Breast epithelium (tissue), 4 donors: ENCODE results near the gene ICAM2. TPM values are rescaled to one million over a fixed set of nuclear protein-coding genes. Genes with fewer than 3 reads are reported as not detected.

ENCODE experiments used
- DNase-seq, 2 donors: peaks; one replicate each; pipeline ENCODE4 v3.0.0-alpha.2; 2019; ENCODE audit warnings: low spot score in 2 of 2
- H3K27ac ChIP-seq, 2 donors: fragments of 200-600 bp; sonication (generic) in 1 of 2; one replicate each; pipeline ENCODE4 v1.5.1; 2016 to 2019; ENCODE audit warnings: mild to moderate bottlenecking in 1 of 2
- H3K27me3 ChIP-seq, 2 donors: fragments of 200-600 bp; sonication (generic) in 1 of 2; one replicate each; pipeline versions ENCODE4 v1.5.1 to v1.6.0; 2017 to 2019; ENCODE audit warnings: control low read depth in 1 of 2, mild to moderate bottlenecking in 1 of 2
- H3K36me3 ChIP-seq: fragments of 200-600 bp; one replicate; pipeline ENCODE4 v1.5.1; 2019
- H3K4me1 ChIP-seq, 2 donors: fragments of 200-600 bp; sonication (generic); one replicate each; pipeline ENCODE4 v1.5.1; 2016 to 2019; ENCODE audit warnings: control low read depth in 1 of 2
- H3K4me3 ChIP-seq, 3 donors: fragments of 200-600 bp; sonication (generic); 1 replicate in 2 of 3; 2 replicates in 1 of 3; pipeline ENCODE4 v1.5.1; 2016 to 2019; ENCODE audit warnings: mild to moderate bottlenecking in 3 of 3, moderate library complexity in 2 of 3
- H3K9me3 ChIP-seq, 2 donors: fragments of 200-600 bp; sonication (generic) in 1 of 2; one replicate each; pipeline ENCODE4 v1.5.1; 2016 to 2019; ENCODE audit warnings: control low read depth in 1 of 2
- CTCF ChIP-seq, 3 donors: fragments of 450-650 bp; IDR thresholded peaks; one replicate each; pipeline ENCODE4 v1.5.1; 2016 to 2017; ENCODE audit warnings: antibody characterized with exemption in 3 of 3, mild to moderate bottlenecking in 3 of 3, moderate library complexity in 3 of 3
- POLR2A ChIP-seq: fragments of 450-650 bp; IDR thresholded peaks from one replicate; pipeline ENCODE4 v1.6.1; 2016; ENCODE audit warnings: antibody characterized with exemption, mild to moderate bottlenecking, moderate library complexity
- POLR2AphosphoS5 ChIP-seq, 3 donors: sonication (generic); formaldehyde crosslinking; IDR thresholded peaks; one replicate each; pipeline ENCODE4 v1.6.1; 2017; ENCODE audit warnings: antibody characterized with exemption in 3 of 3
- intact Hi-C: fragments of 100-400 bp; cut with DNase I; formaldehyde crosslinking; loops from one replicate; pipeline ENCODE4 v1.15.1; 2023; ENCODE audit warnings: low total_unique reads
- total RNA-seq, 3 donors: library from RNA; depleted of rRNA; stranded (reverse); fragments of >200 nt; gene quantifications; one replicate each; pipeline ENCODE4 v1.1.0, GENCODE V29; 2016

Gene ICAM2
- total RNA-seq, 3 donors from 2014 or later: 26.1 to 106 (median 32.2) TPM

GRCh38 chr17:64038331-64039105, 18.1 kb upstream of the ICAM2 start:
- no peak for DNase-seq
- no peak overlapping the region for H3K4me3 ChIP-seq
- no peaks in the 10 kb centered on the region for H3K4me1 ChIP-seq
- no peak overlapping the region for H3K27ac ChIP-seq
- intact Hi-C loops: no loop called here
- TF ChIP-seq POLR2AphosphoS5 (IDR thresholded peaks at IDR 0.05) (no peak), POLR2A (no peak), CTCF (IDR thresholded peaks at IDR 0.05) (no peak)
- H3K27me3 ChIP-seq: no peaks in the 10 kb centered on the region
- no peaks in the 10 kb centered on the region for H3K9me3 ChIP-seq
- H3K36me3 ChIP-seq: no peaks in the 10 kb centered on the region

GRCh38 chr17:64037802-64038201, 17.4 kb upstream of the ICAM2 start:
- Histone ChIP-seq H3K27me3 (no peaks in the 10 kb centered on the region), H3K4me3 (no peak overlapping the region), H3K9me3 (no peaks in the 10 kb centered on the region), H3K36me3 (no peaks in the 10 kb centered on the region), H3K4me1 (no peaks in the 10 kb centered on the region), H3K27ac (no peak overlapping the region)
- intact Hi-C loops: no loop called here
- no peak for DNase-seq
- no peak for TF ChIP-seq CTCF (IDR thresholded peaks at IDR 0.05)
- no peak for TF ChIP-seq POLR2A
- TF ChIP-seq POLR2AphosphoS5 (IDR thresholded peaks at IDR 0.05): no peak

- TF ChIP-seq POLR2A: no peak
- TF ChIP-seq CTCF (IDR thresholded peaks at IDR 0.05): no peak
- no peak for TF ChIP-seq POLR2AphosphoS5 (IDR thresholded peaks at IDR 0.05)
- no peak for DNase-seq
- intact Hi-C loops: no loop called here
These were observed 16.7 kb upstream of the ICAM2 start for GRCh38 chr17:64037180-64037579.

GRCh38 chr17:64036198-64036922, 15.9 kb upstream of the ICAM2 start:
- Histone ChIP-seq H3K36me3 (no peaks in the 10 kb centered on the region), H3K4me1 (no peaks in the 10 kb centered on the region), H3K27ac (no peak overlapping the region), H3K9me3 (no peaks in the 10 kb centered on the region), H3K27me3 (no peaks in the 10 kb centered on the region), H3K4me3 (no peak overlapping the region)
- TF ChIP-seq POLR2A: no peak
- TF ChIP-seq POLR2AphosphoS5 (IDR thresholded peaks at IDR 0.05): no peak
- no peak for TF ChIP-seq CTCF (IDR thresholded peaks at IDR 0.05)
- intact Hi-C loops: no loop called here
- DNase-seq: no peak

More at GRCh38 chr17:64037180-64037579, 16.7 kb upstream of the ICAM2 start:
- H3K27ac ChIP-seq: no peak overlapping the region
- no peak overlapping the region for H3K4me3 ChIP-seq
- no peaks in the 10 kb centered on the region for H3K36me3 ChIP-seq
- H3K4me1 ChIP-seq: no peaks in the 10 kb centered on the region
- no peaks in the 10 kb centered on the region for H3K27me3 ChIP-seq
- no peaks in the 10 kb centered on the region for H3K9me3 ChIP-seq

- Histone ChIP-seq H3K36me3 (no peaks in the 10 kb centered on the region), H3K27ac (no peak overlapping the region), H3K9me3 (no peaks in the 10 kb centered on the region), H3K4me3 (no peak overlapping the region), H3K4me1 (no peaks in the 10 kb centered on the region), H3K27me3 (no peaks in the 10 kb centered on the region)
- no peak for DNase-seq
- intact Hi-C loops: no loop called here
- no peak for TF ChIP-seq CTCF (IDR thresholded peaks at IDR 0.05)
- no peak for TF ChIP-seq POLR2AphosphoS5 (IDR thresholded peaks at IDR 0.05)
- TF ChIP-seq POLR2A: no peak
These were observed 11.6 kb upstream of the ICAM2 start for GRCh38 chr17:64032081-64032480.
